Left ventricle myocardium superior (tissue), 1 donor: Measurements from ENCODE around the gene COLGALT1. TPM values are rescaled to one million over a fixed set of nuclear protein-coding genes. Genes with fewer than 3 reads are reported as not detected.

Experiments
- total RNA-seq: library from RNA; stranded (reverse); fragmentation: NEBNext Ultra II Directional; extraction: Animal tissue kit (Norgen Biotek cat#: 25700); gene quantifications from one replicate; pipeline ENCODE4 v1.2.1, GENCODE V29; 2021
- donor health status: DM: no; HTN: yes; CAD: no; lungs with severe emphysema.

The COLGALT1 gene
- total RNA-seq, 1 donor from 2014 or later = 33.0 TPM

Other genes with a start within 250 kb of the COLGALT1 start
- 242 TPM for gene MRPL34, start 249.8 kb upstream of the COLGALT1 start, total RNA-seq
- gene DDA1, start 246.1 kb upstream of the COLGALT1 start, total RNA-seq = 31.9 TPM
- gene ANO8, start 220.8 kb upstream of the COLGALT1 start, total RNA-seq = 11.7 TPM
- 11.5 TPM for gene GTPBP3, start 218.1 kb upstream of the COLGALT1 start, total RNA-seq
- 22.9 TPM for gene PLVAP, start 178.3 kb upstream of the COLGALT1 start, total RNA-seq
- gene CCDC194, start 161.5 kb upstream of the COLGALT1 start, total RNA-seq = not detected
- 49.7 TPM for gene BST2, start 150.0 kb upstream of the COLGALT1 start, total RNA-seq
- gene MVB12A, start 135.6 kb upstream of the COLGALT1 start, total RNA-seq = 18.9 TPM
- gene TMEM221, start 107.0 kb upstream of the COLGALT1 start, total RNA-seq = not detected
- gene NXNL1, start 94.7 kb upstream of the COLGALT1 start, total RNA-seq = not detected
- 68.9 TPM for gene SLC27A1, start 85.1 kb upstream of the COLGALT1 start, total RNA-seq
- gene PGLS, start 44.0 kb upstream of the COLGALT1 start, total RNA-seq = 19.7 TPM
- gene UNC13A, start 132.7 kb downstream of the COLGALT1 start, total RNA-seq = not detected
- gene MAP1S, start 163.8 kb downstream of the COLGALT1 start, total RNA-seq = 25.5 TPM
- 0.97 TPM for gene FCHO1, start 195.8 kb downstream of the COLGALT1 start, total RNA-seq
- not detected for gene B3GNT3, start 239.5 kb downstream of the COLGALT1 start, total RNA-seq